Upper lobe of left lung (tissue), 6 donors: ENCODE data around the gene HAO2. TPM values are rescaled to one million over a fixed set of nuclear protein-coding genes. Genes with fewer than 3 reads are reported as not detected.

Experiments used
- ATAC-seq, 2 donors: fragments of 200-7000 bp; cut with Tn5 transposase; one replicate each; pipeline ENCODE4 v1.9.1; 2022; ENCODE audit warnings: mild to moderate bottlenecking in 2 of 2, moderate library complexity in 2 of 2; ENCODE audit not compliant: low FRiP score in 2 of 2
- DNase-seq, 2 donors: peaks; one replicate each; pipeline ENCODE4 v3.0.0-alpha.2; 2019 to 2020
- H3K27ac ChIP-seq, 4 donors: fragments of 200-600 bp; sonication (generic); one replicate each; pipeline ENCODE4 v1.5.1; 2016 to 2019
- H3K27me3 ChIP-seq, 4 donors: fragments of 200-600 bp; sonication (generic); one replicate each; pipeline ENCODE4 v1.5.1; 2017 to 2019
- H3K36me3 ChIP-seq, 4 donors: fragments of 200-600 bp; sonication (generic); one replicate each; pipeline ENCODE4 v1.5.1; 2016 to 2019
- H3K4me1 ChIP-seq, 4 donors: fragments of 200-600 bp; sonication (generic); one replicate each; pipeline ENCODE4 v1.5.1; 2018 to 2019
- H3K4me3 ChIP-seq, 4 donors: fragments of 200-600 bp; sonication (generic); one replicate each; pipeline ENCODE4 v1.5.1; 2017 to 2019; ENCODE audit warnings: mild to moderate bottlenecking in 2 of 4, moderate library complexity in 1 of 4
- H3K9me3 ChIP-seq, 4 donors: fragments of 200-600 bp; sonication (generic); one replicate each; pipeline ENCODE4 v1.5.1; 2018 to 2019
- CTCF ChIP-seq, 6 experiments: fragments of 450-650 bp in 4 of 6; fragments of 200-600 bp in 2 of 6; sonication (generic) in 2 of 6; IDR thresholded peaks; one replicate each; pipeline ENCODE4 v1.5.1; 2016 to 2019; ENCODE audit warnings: antibody characterized with exemption in 6 of 6
- EP300 ChIP-seq, 4 donors: sonication (generic); formaldehyde crosslinking; IDR thresholded peaks; one replicate each; pipeline ENCODE4 v1.5.1; 2017; ENCODE audit warnings: antibody characterized with exemption in 4 of 4, control low read depth in 2 of 4
- POLR2A ChIP-seq, 4 donors: fragments of 450-650 bp; IDR thresholded peaks; one replicate each; pipeline ENCODE4 v1.5.1; 2016 to 2017; ENCODE audit warnings: antibody characterized with exemption in 4 of 4, mild to moderate bottlenecking in 2 of 4
- POLR2AphosphoS5 ChIP-seq, 2 donors: sonication (generic); formaldehyde crosslinking; IDR thresholded peaks; one replicate each; pipeline ENCODE4 v1.5.1; 2017; ENCODE audit warnings: antibody characterized with exemption in 2 of 2
- WGBS, 2 donors: methylation state at CpG; one replicate each; pipeline ENCODE4 v1.1.5; 2017 to 2018; 5-methylcytosine and 5-hydroxymethylcytosine counted together
- total RNA-seq, 6 donors: library from RNA; depleted of rRNA in 4 of 6; stranded (reverse); fragments of >200 nt in 4 of 6; gene quantifications; one replicate each; pipeline versions ENCODE4 v1.1.0 to v1.2.1, GENCODE V29; 2016 to 2021
- donor health status: DM: no; HTN: no; CAD: no; lungs with moderate emphysema.
- donor health status: DM: no; HTN: yes; CAD: no; lungs with severe emphysema.

Gene HAO2
- total RNA-seq, 6 donors from 2014 or later: 0.30 to 1.0 TPM; not detected in 4

- H3K9me3 ChIP-seq: no peaks in the 10 kb centered on the region
- H3K4me3 ChIP-seq: no peak overlapping the region
- H3K36me3 ChIP-seq: no peaks in the 10 kb centered on the region
- H3K4me1 ChIP-seq: no peaks in the 10 kb centered on the region
- no peak for DNase-seq
- H3K27ac ChIP-seq: no peak overlapping the region
- no peaks in the 10 kb centered on the region for H3K27me3 ChIP-seq
- no peak for ATAC-seq
- no peak for TF ChIP-seq CTCF (IDR thresholded peaks at IDR 0.05)
- no peak for TF ChIP-seq EP300 (IDR thresholded peaks at IDR 0.05)
- TF ChIP-seq POLR2A (IDR thresholded peaks at IDR 0.05): no peak
- TF ChIP-seq POLR2AphosphoS5 (IDR thresholded peaks at IDR 0.05): no peak
These were observed 21.9 kb downstream of the HAO2 start for GRCh38 chr1:119390526-119390925.

- Histone ChIP-seq H3K27ac (no peak overlapping the region), H3K4me1 (no peaks in the 10 kb centered on the region), H3K4me3 (no peak overlapping the region), H3K36me3 (no peaks in the 10 kb centered on the region), H3K27me3 (no peaks in the 10 kb centered on the region), H3K9me3 (no peaks in the 10 kb centered on the region)
- TF ChIP-seq POLR2AphosphoS5 (IDR thresholded peaks at IDR 0.05) (no peak), POLR2A (IDR thresholded peaks at IDR 0.05) (no peak), CTCF (IDR thresholded peaks at IDR 0.05) (no peak), EP300 (IDR thresholded peaks at IDR 0.05) (no peak)
- DNase-seq (no peak), ATAC-seq (no peak)
- WGBS, 2 donors: 79 to 85% methylated on average over 3 of the region's 3 CpGs
These were observed 23.2 kb downstream of the HAO2 start for GRCh38 chr1:119391749-119392148.

GRCh38 chr1:119394085-119394484 lies 25.5 kb downstream of the HAO2 start:
- H3K4me3 ChIP-seq: no peak overlapping the region
- no peaks in the 10 kb centered on the region for H3K36me3 ChIP-seq
- H3K4me1 ChIP-seq: no peaks in the 10 kb centered on the region
- no peak overlapping the region for H3K27ac ChIP-seq
- no peak for TF ChIP-seq EP300 (IDR thresholded peaks at IDR 0.05)
- DNase-seq: no peak
- no peak for ATAC-seq
- no peaks in the 10 kb centered on the region for H3K9me3 ChIP-seq
- 89% methylated on average over 1 of the region's 1 CpG for WGBS, 2 donors
- H3K27me3 ChIP-seq: no peaks in the 10 kb centered on the region

- DNase-seq (no peak), ATAC-seq (no peak)
- no peaks in the 10 kb centered on the region for H3K27me3 ChIP-seq
- no peaks in the 10 kb centered on the region for H3K36me3 ChIP-seq
- no peak overlapping the region for H3K27ac ChIP-seq
- TF ChIP-seq EP300 (IDR thresholded peaks at IDR 0.05) (no peak), CTCF (IDR thresholded peaks at IDR 0.05) (no peak), POLR2AphosphoS5 (IDR thresholded peaks at IDR 0.05) (no peak), POLR2A (IDR thresholded peaks at IDR 0.05) (no peak)
- no peaks in the 10 kb centered on the region for H3K4me1 ChIP-seq
- H3K9me3 ChIP-seq: no peaks in the 10 kb centered on the region
- no peak overlapping the region for H3K4me3 ChIP-seq
These were observed 28.4 kb downstream of the HAO2 start for GRCh38 chr1:119396982-119397381.

- Histone ChIP-seq H3K9me3 (no peaks in the 10 kb centered on the region), H3K4me3 (no peak overlapping the region), H3K27me3 (no peaks in the 10 kb centered on the region), H3K4me1 (no peaks in the 10 kb centered on the region), H3K27ac (no peak overlapping the region), H3K36me3 (no peaks in the 10 kb centered on the region)
- DNase-seq (no peak), ATAC-seq (no peak)
- TF ChIP-seq POLR2A (IDR thresholded peaks at IDR 0.05) (no peak), EP300 (IDR thresholded peaks at IDR 0.05) (no peak), CTCF (IDR thresholded peaks at IDR 0.05) (no peak), POLR2AphosphoS5 (IDR thresholded peaks at IDR 0.05) (no peak)
- 72% methylated on average over 3 of the region's 3 CpGs for WGBS, 2 donors
These were observed 29.4 kb downstream of the HAO2 start for GRCh38 chr1:119397986-119398385.
